GM21515 (cell line): ENCODE measurements around the gene TNFSF12.

Source experiments
- ATAC-seq: cut with Tn5 transposase; IDR thresholded peaks from one replicate; pipeline ENCODE4 v1.9.1; 2021; ENCODE audit not compliant: unreplicated experiment

The TNFSF12 gene

DNA sequence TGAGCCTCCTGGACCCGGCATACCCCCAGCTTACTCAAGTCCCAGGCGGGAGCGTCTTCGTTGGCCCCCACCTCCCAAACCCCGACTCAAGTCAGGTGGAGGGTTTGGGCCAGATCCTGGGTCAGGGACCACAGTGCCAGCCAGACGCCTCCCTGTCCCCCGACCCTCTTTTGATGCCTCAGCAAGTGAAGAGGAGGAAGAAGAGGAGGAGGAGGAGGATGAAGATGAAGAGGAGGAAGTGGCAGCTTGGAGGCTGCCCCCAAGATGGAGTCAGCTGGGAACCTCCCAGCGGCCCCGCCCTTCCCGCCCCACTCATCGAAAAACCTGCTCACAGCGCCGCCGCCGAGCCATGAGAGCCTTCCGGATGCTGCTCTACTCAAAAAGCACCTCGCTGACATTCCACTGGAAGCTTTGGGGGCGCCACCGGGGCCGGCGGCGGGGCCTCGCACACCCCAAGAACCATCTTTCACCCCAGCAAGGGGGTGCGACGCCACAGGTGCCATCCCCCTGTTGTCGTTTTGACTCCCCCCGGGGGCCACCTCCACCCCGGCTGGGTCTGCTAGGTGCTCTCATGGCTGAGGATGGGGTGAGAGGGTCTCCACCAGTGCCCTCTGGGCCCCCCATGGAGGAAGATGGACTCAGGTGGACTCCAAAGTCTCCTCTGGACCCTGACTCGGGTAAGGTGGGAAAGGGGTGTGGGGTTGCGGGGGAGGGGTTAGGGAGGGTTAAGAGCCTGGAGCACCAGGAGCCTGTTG is 14.4 kb downstream of the TNFSF12 start:
- no peak for ATAC-seq

DNA sequence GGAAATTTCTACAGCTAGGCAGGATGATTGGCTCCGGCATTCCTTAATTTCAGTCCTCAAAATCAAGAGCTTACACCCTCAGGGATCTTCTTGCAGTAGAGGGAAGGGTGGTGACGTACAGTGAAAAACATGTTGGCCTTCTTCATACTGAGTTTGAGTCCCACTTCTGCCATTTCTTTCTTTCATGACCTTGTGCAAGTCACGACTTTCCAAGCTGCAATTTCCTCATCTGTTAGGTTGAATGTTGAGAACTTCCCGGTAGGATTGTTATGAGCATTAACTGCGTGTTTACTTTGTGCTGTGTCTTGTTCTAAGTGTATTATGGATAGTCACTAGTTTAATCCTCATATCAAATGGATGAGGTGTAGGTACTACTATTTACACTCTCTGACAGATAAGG is 20.7 kb downstream of the TNFSF12 start:
- no peak for ATAC-seq

DNA sequence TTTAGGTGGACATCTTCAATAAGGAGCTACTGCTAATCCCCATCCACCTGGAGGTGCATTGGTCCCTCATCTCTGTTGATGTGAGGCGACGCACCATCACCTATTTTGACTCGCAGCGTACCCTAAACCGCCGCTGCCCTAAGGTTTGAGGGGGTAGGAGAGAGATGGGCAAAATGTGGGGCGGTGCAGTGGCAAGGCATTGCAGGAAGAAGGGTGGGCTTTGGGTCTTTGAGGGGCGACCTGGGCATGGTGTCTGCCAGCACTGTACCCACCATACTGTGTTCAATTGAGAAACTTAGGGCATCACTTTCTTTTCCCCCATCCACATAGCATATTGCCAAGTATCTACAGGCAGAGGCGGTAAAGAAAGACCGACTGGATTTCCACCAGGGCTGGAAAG is 21.5 kb downstream of the TNFSF12 start:
- no peak for ATAC-seq

DNA sequence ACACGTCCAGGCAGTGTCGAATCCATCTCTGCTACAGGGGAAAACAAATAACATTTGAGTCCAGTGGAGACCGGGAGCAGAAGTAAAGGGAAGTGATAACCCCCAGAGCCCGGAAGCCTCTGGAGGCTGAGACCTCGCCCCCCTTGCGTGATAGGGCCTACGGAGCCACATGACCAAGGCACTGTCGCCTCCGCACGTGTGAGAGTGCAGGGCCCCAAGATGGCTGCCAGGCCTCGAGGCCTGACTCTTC is 23.4 kb downstream of the TNFSF12 start:
- ATAC-seq, result no peak

DNA sequence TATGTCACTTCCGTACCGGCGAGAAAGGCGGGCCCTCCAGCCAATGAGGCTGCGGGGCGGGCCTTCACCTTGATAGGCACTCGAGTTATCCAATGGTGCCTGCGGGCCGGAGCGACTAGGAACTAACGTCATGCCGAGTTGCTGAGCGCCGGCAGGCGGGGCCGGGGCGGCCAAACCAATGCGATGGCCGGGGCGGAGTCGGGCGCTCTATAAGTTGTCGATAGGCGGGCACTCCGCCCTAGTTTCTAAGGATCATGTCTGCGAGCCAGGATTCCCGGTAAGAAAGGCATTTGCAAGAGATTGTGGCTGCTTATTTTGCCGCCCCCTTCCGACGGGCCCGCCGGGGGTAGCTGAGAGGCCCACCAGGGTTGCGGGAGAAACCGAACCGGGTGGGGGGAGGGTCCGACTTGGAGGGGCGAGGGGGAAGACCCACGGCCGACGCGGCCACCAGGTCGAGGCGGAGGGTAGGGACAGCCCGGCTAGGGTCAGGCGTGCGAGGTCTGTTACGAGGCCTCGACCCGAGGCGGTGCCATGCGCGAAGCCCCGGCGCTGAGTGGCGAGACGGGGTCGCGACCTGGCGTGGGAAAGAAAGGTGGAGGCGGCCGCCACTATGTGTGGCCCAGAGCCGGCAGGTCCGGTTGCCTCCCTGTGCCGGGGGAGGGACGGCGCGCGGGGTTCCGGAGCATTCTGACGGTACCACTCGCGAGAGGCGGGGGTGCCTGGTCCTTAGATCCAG is 23.9 kb downstream of the TNFSF12 start:
- peak; percentile 86 for ATAC-seq

DNA sequence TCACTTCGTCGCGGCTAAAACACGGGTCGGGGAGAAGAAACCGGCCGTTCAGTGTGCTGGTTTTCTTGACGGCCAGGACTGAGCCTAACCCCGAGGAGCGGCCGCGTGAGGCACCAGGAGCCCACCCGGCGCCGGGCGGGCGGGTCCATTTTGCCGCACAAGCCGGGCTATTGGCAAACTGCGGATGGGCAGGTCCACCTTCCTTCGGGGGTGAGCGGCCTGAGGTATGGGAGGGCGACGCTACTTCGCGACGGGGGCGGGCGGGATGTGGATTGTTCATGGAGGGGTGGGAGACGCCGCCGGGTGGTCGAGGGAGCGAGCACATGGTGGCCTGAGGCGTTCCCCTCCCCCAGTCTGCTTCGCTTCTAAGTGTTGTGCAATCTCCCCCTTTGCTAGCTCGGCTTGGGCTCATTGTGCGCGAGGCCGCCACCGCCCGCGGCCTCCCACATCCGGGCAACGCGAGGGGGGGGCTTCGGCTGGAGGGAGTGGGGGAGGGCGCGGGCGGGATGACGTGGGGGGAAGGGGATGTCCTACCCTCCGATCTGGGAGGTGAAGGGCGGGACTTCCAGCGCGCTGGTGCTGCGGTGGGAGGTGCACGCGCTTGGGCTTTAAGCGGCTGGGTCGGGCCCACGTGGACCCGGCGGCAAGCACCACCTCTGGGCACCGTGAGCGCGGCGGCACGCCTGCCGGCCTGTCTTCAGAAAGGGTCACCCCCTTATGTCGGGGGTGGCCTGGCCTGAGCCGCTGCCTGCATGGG is 24.6 kb downstream of the TNFSF12 start:
- ATAC-seq, result no peak

DNA sequence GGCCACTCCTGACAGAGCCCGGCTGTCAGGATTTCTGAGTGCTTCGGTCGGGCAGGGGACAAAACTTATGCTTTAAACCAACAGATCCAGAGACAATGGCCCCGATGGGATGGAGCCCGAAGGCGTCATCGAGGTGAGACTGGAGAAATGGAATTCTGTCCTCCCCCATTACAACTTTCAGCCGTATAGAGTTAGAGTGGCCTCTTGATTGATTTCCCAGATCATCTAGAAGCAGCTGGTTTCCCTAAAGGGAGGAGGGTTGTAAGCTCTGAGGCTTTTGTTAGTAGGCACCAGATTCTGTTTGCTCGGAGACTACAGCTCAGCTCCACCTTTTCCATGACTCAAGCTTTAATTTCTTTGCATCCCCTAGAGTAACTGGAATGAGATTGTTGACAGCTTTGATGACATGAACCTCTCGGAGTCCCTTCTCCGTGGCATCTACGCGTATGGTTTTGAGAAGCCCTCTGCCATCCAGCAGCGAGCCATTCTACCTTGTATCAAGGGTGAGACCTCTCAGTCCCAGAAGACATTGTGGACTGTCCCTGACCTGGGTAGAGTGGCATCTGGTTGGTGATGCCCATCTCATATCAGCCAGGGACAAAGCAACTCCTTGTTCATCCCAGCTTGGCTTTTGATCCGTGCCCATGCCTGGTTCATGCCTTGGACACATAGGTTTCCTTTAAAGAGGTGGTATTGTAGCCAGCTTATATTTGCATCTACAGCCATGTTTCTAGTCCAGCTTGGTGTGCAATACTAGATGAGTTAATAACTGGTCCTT is 25.5 kb downstream of the TNFSF12 start:
- no peak for ATAC-seq

DNA sequence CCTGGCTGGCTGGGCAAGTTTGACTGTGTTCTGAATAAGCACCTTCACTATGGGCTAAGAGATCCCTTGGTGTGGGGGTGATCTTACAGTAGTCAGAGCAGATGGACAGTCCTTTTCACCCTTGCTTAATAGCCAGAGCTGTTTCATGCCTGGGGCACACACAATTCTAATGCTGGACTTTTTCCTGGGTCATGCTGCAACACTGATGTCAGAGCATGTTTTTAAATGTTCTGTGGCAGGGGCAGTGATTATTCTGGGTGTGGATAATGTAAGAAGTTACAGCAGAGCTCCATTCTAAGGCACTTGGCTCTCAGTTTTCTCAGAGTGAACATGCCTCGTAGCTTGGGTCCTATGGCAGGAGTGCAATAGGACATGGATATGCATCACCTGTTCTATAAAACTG is 26.6 kb downstream of the TNFSF12 start:
- no peak for ATAC-seq

DNA sequence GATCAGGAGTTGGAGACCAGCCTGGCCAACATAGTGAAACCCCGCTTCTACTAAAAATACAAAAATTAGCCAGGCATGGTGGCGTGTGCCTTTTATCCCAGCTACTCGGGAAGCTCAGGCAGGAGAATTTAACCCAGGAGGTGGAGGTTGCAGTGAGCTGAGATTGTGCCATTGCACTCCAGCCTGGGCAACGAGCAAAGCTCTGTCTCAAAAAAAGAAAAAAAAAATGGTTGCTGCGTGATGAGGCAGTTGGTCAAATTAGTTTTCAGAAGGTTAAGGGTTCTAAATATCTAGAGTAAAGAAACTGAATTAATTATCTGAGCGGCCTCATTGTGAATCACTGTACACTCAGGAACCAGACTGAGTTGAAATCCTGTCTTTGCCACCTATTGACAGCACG is 27.1 kb downstream of the TNFSF12 start:
- ATAC-seq, result no peak

DNA sequence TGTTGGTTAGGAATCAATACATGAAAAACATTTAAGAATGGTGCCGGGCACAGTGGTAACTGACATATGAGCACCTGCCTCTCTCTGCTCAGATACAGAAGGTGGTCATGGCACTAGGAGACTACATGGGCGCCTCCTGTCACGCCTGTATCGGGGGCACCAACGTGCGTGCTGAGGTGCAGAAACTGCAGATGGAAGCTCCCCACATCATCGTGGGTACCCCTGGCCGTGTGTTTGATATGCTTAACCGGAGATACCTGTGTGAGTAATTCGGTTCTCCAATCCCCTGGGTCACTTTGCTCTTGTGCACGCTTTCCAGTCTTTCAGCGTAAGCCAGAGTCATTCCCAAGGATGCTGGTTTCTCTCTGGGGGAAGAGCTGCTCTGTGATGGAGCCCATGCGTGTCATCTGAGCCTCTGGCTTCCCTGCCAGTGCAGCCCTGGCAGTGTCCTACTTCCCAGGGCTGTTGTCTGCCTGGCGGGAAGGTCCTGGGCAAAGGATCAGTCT is 27.6 kb downstream of the TNFSF12 start:
- ATAC-seq, result no peak

DNA sequence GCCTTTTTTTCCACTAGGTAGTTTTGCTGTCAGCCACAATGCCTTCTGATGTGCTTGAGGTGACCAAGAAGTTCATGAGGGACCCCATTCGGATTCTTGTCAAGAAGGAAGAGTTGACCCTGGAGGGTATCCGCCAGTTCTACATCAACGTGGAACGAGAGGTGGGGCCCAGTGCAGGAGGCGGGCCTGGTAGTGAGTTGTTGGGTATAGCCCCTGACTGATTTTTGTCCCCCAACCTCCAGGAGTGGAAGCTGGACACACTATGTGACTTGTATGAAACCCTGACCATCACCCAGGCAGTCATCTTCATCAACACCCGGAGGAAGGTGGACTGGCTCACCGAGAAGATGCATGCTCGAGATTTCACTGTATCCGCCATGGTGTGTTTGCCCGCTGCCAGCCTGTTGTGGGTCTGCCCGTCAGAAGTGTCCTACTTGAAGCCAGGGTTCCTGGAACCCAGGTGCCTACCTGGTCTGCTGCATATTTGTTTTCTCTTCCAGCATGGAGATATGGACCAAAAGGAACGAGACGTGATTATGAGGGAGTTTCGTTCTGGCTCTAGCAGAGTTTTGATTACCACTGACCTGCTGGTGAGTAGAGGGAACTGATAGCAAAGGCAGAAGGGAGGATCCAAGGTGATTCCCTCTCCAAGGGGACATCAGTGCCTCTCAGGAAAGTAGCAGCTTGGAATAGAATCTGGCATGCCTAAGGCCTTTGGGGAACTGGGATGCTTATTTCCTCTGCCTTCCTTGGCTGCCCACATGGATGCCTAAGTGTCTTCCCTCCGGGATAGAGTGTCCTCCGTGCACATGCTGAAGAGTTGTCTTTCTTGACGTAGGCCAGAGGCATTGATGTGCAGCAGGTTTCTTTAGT is 28.7 kb downstream of the TNFSF12 start:
- no peak for ATAC-seq

DNA sequence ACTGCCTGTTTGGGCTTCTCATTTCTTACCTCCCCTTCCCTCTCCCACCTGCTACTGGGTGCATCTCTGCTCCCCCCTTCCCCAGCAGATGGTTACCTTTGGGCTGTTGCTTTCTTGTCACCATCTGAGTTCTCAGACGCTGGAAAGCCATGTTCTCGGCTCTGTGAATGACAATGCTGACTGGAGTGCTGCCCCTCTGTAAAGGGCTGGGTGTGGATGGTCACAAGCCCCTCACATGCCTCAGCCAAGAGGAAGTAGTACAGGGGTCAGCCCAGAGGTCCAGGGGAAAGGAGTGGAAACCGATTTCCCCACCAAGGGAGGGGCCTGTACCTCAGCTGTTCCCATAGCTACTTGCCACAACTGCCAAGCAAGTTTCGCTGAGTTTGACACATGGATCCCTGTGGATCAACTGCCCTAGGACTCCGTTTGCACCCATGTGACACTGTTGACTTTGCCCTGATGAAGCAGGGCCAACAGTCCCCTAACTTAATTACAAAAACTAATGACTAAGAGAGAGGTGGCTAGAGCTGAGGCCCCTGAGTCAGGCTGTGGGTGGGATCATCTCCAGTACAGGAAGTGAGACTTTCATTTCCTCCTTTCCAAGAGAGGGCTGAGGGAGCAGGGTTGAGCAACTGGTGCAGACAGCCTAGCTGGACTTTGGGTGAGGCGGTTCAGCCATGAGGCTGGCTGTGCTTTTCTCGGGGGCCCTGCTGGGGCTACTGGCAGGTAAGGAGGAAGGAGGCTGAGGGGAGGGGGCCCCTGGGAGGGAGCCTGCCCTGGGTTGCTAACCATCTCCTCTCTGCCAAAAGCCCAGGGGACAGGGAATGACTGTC is 30.4 kb downstream of the TNFSF12 start, which contains the start of gene CD68:
Gene CD68, plus strand, starts transcription at position 638 of the 833 bp plus-strand sequence. Its CDS starts 40 bp downstream, at position 678.
- ATAC-seq, result no peak

DNA sequence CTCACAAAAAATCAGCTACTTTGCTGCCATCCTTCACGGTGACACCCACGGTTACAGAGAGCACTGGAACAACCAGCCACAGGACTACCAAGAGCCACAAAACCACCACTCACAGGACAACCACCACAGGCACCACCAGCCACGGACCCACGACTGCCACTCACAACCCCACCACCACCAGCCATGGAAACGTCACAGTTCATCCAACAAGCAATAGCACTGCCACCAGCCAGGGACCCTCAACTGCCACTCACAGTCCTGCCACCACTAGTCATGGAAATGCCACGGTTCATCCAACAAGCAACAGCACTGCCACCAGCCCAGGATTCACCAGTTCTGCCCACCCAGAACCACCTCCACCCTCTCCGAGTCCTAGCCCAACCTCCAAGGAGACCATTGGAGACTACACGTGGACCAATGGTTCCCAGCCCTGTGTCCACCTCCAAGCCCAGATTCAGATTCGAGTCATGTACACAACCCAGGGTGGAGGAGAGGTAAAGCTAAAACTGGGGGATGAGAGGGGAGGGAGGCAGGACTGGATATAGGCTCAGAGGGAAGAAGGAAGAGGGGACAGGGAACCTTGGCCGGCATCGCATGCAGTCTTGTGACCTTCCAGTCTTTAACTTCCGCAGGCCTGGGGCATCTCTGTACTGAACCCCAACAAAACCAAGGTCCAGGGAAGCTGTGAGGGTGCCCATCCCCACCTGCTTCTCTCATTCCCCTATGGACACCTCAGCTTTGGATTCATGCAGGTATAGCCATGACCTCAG is 31.2 kb downstream of the TNFSF12 start:
- no peak for ATAC-seq

DNA sequence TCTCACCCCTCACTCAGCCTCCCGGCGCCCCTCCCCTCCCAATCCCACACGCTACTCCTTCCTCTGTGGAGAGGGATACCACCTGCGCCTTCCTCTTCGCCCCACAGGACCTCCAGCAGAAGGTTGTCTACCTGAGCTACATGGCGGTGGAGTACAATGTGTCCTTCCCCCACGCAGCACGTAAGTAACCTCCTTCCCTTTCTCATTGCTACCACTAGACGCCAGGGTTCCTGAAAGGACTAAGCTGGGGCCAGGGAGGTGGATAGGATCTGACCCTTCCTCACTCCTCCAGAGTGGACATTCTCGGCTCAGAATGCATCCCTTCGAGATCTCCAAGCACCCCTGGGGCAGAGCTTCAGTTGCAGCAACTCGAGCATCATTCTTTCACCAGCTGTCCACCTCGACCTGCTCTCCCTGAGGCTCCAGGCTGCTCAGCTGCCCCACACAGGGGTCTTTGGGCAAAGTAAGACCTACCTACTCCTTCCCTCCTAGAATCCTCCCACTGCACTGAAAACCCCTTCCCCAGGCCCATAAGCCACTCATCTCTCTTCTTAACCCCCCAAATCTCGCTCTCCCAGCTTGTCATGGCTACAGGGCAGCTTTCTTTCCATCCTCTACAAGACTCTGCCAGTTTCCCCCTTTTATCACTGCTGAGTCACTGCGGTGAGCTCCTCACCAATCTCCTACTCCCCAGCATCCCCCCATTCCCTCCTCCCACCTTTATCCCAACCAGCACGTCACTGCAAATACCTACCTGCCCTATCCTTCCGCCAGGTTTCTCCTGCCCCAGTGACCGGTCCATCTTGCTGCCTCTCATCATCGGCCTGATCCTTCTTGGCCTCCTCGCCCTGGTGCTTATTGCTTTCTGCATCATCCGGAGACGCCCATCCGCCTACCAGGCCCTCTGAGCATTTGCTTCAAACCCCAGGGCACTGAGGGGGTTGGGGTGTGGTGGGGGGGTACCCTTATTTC is 32.0 kb downstream of the TNFSF12 start:
- ATAC-seq, result no peak

DNA sequence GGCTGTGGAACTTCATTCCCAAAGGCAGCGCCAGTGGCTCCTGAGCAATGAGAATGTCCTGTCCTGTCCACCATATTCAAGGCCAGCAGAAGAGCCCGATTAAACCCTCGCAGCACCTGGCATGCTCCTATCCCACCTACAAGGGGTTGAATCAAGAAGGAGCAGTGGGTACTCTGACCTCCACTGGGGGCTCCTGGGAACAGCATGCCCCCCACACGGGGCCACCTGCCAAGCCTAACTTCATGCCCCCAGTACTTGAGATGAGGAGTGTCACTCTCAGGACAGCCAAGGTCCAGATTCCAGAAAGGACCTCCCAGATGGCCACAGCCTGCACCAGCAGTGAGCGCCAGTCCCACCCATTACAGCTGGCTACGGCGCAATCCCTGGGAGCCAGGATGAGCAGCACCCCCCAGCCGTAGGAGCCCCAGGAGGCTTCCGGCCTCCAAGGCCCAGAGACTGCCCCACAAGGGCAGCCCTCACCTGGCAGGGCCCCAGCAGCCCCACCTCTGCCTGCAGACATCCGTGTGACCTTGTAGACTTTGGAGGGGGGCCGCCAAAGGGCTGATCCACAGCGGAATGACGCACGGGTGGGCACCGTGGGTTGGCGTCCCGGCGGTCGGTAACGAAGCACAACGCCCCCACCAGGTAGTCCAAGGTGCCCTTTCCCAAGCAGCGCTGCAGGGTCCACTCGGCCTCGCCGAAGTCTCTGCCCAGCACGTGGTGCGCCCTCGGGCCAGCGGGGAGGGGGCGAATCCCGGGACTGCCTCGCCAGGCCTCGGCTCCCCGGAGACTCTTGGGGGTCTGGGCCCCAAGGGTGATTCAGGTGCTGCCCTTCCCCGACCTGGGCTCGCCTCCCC is 33.8 kb downstream of the TNFSF12 start:
- no peak for ATAC-seq
